IMR-90 (cell line): Measurements from ENCODE around the gene LBP. TPM values are rescaled to one million over a fixed set of nuclear protein-coding genes. Genes with fewer than 3 reads are reported as not detected.

Experiments
- ATAC-seq: fragments of 200-7000 bp; cut with Tn5 transposase; 2 replicates; pipeline ENCODE4 v1.9.1; 2020; ENCODE audit warnings: low read depth, mild to moderate bottlenecking, moderate library complexity
- BruUV-seq: library from RNA; stranded (reverse); fragments of 400-500 nt; replicated peaks from 2 replicates; lab custom pipeline; 2021; lab: Mats Ljungman, UMichigan
- CTCF ChIA-PET: fragments of 300-600 bp; formaldehyde crosslinking; extraction: SDS; loops from one replicate; lab custom pipeline; 2021; ENCODE audit warnings: antibody characterized with exemption; lab: Yijun Ruan, JAX
- POLR2A ChIA-PET: fragments of 300-600 bp; sonication (Branson Sonifier 250); formaldehyde crosslinking; loops from one replicate; lab custom pipeline; 2022; ENCODE audit warnings: antibody characterized with exemption; ENCODE audit not compliant: unreplicated experiment; lab: Charles Lee
- DNase-seq: peaks from one replicate; pipeline ENCODE4 v3.0.0; 2013
- H2AFZ ChIP-seq: replicated peaks from 2 replicates; pipeline ENCODE3; 2013; ENCODE audit warnings: low read length, mild to moderate bottlenecking; ENCODE audit not compliant: poor library complexity
- H2AK5ac ChIP-seq: 2 replicates; pipeline ENCODE4 v1.6.1; 2013; ENCODE audit warnings: low read depth, low read length, inconsistent platforms
- H2AK9ac ChIP-seq: replicated peaks from 2 replicates; pipeline ENCODE3; 2013; ENCODE audit warnings: mild to moderate bottlenecking, low read depth, low read length, moderate library complexity; ENCODE audit not compliant: poor library complexity
- H2BK120ac ChIP-seq: 2 replicates; pipeline ENCODE4 v1.6.1; 2013; ENCODE audit warnings: low read depth, low read length, inconsistent platforms
- H2BK15ac ChIP-seq: 3 replicates; pipeline ENCODE4 v1.6.1; 2013; ENCODE audit warnings: low read depth, low read length, inconsistent platforms
- H2BK20ac ChIP-seq: 2 replicates; pipeline ENCODE4 v1.6.1; 2013; ENCODE audit warnings: low read depth, mild to moderate bottlenecking, inconsistent platforms, low read length, moderate library complexity
- H2BK5ac ChIP-seq: 2 replicates; pipeline ENCODE4 v1.6.1; 2013; ENCODE audit warnings: mild to moderate bottlenecking, low read depth, low read length, inconsistent platforms; ENCODE audit not compliant: poor library complexity, severe bottlenecking
- H3K14ac ChIP-seq: replicated peaks from 2 replicates; pipeline ENCODE4 v1.6.1; 2013; ENCODE audit warnings: low read depth, low read length, inconsistent platforms
- H3K18ac ChIP-seq: 2 replicates; pipeline ENCODE4 v1.6.1; 2013; ENCODE audit warnings: low read depth, low read length, control low read depth
- H3K23ac ChIP-seq: 2 replicates; pipeline ENCODE4 v1.6.1; 2013; ENCODE audit warnings: low read depth, low read length, inconsistent platforms
- H3K27ac ChIP-seq: 2 replicates; pipeline ENCODE4 v1.5.1; 2013; ENCODE audit warnings: mild to moderate bottlenecking, control low read depth, low read length; ENCODE audit not compliant: insufficient read depth
- H3K27me3 ChIP-seq: 2 replicates; pipeline ENCODE4 v1.6.1; 2013; ENCODE audit warnings: low read length; ENCODE audit not compliant: control insufficient read depth, insufficient read depth
- H3K36me3 ChIP-seq: 2 replicates; pipeline ENCODE4 v1.6.1; 2013; ENCODE audit warnings: low read length, mixed read lengths; ENCODE audit not compliant: control insufficient read depth, insufficient read depth
- H3K4ac ChIP-seq: 2 replicates; pipeline ENCODE4 v1.6.1; 2013; ENCODE audit warnings: low read depth, low read length, inconsistent platforms
- H3K4me1 ChIP-seq: 2 replicates; pipeline ENCODE4 v1.6.1; 2013; ENCODE audit warnings: low read length, mixed read lengths; ENCODE audit not compliant: control insufficient read depth, insufficient read depth
- H3K4me2 ChIP-seq: 2 replicates; pipeline ENCODE4 v1.6.1; 2013; ENCODE audit warnings: low read depth, mild to moderate bottlenecking, control low read depth, low read length, moderate library complexity
- H3K4me3 ChIP-seq: 2 replicates; pipeline ENCODE4 v1.5.1; 2013; ENCODE audit warnings: low read depth, mild to moderate bottlenecking, control low read depth, low read length, moderate library complexity; ENCODE audit not compliant: insufficient read depth
- H3K56ac ChIP-seq: 2 replicates; pipeline ENCODE4 v1.6.1; 2013; ENCODE audit warnings: low read length, inconsistent platforms; ENCODE audit not compliant: insufficient read depth; ENCODE audit errors: extremely low read depth
- H3K79me1 ChIP-seq, 2 experiments: 2 replicates each; pipeline ENCODE4 v1.6.1; 2013; ENCODE audit warnings: low read length in 2 of 2, inconsistent platforms in 1 of 2, low read depth in 1 of 2
- H3K9ac ChIP-seq: 2 replicates; pipeline ENCODE4 v1.6.1; 2013; ENCODE audit warnings: low read depth, low read length, control low read depth
- H3K9me1 ChIP-seq: 2 replicates; pipeline ENCODE4 v1.6.1; 2013; ENCODE audit warnings: low read length, inconsistent platforms; ENCODE audit not compliant: insufficient read depth
- H3K9me3 ChIP-seq: 2 replicates; pipeline ENCODE4 v1.6.1; 2013; ENCODE audit warnings: low read length; ENCODE audit not compliant: control insufficient read depth, insufficient read depth
- H4K20me1 ChIP-seq: 2 replicates; pipeline ENCODE4 v1.6.1; 2013; ENCODE audit warnings: low read length, inconsistent platforms; ENCODE audit not compliant: insufficient read depth
- H4K5ac ChIP-seq: 2 replicates; pipeline ENCODE4 v1.6.1; 2013; ENCODE audit warnings: mild to moderate bottlenecking, low read depth, low read length, control low read depth
- H4K8ac ChIP-seq, 2 experiments: 2 replicates each; pipeline ENCODE4 v1.6.1; 2013; ENCODE audit warnings: low read depth in 2 of 2, low read length in 2 of 2, control low read depth in 1 of 2, inconsistent platforms in 1 of 2
- H4K91ac ChIP-seq: 2 replicates; pipeline ENCODE4 v1.6.1; 2013; ENCODE audit warnings: low read depth, low read length, inconsistent platforms; ENCODE audit not compliant: insufficient read depth
- RAD21 ChIP-seq: IDR thresholded peaks from 2 replicates; pipeline ENCODE4 v1.6.1; 2012; ENCODE audit warnings: low read length, improper control_type of control experiment
- WGBS, 2 experiments: methylation state at CpG; one replicate each; pipeline versions ENCODE4 v1.1.5 to v1.1.7; 2013; ENCODE audit warnings: missing lambda C conversion rate in 2 of 2; ENCODE audit not compliant: insufficient read length in 1 of 2; ENCODE audit errors: extremely low coverage in 2 of 2; 5-methylcytosine and 5-hydroxymethylcytosine counted together
- dilution Hi-C: fragments of 300-500 bp; cut with HindIII; formaldehyde crosslinking; loops from one replicate; pipeline ENCODE4 v1.14.3; 2018; ENCODE audit warnings: low sequenced_read_pairs; ENCODE audit not compliant: unreplicated experiment
- in situ Hi-C: fragments of 300-500 bp; cut with MboI; formaldehyde crosslinking; loops from 3 replicates; pipeline ENCODE4 v1.14.3; 2019; ENCODE audit warnings: low sequenced_read_pairs, inconsistent platforms, mixed read lengths
- intact Hi-C: fragments of 100-400 bp; cut with micrococcal nuclease; formaldehyde crosslinking; loops from 2 replicates; pipeline ENCODE4 v1.10.0; 2022
- polyA plus RNA-seq, 3 experiments: library from polyadenylated mRNA; depleted of rRNA; stranded (reverse); fragments of >200 nt; gene quantifications; 2 replicates each; pipeline ENCODE4 v1.2.3, GENCODE V29; 2012; ENCODE audit warnings: low replicate concordance in 1 of 3
- total RNA-seq: library from RNA; depleted of rRNA; stranded (reverse); fragments of >200 nt; gene quantifications from 2 replicates; pipeline ENCODE4 v1.2.3, GENCODE V29; 2012
- TF ChIP-seq, protein P1 (sequence below): fragments of 150-350 bp; IDR thresholded peaks from 2 replicates; pipeline ENCODE4 v1.6.1; 2016; ENCODE audit warnings: low read depth, mild to moderate bottlenecking, low read length, moderate library complexity, borderline replicate concordance

LBP gene
- total and polyA plus RNA-seq, 2 of the 4 experiments (the other 2 are of a cell fraction) = not detected

DNA sequence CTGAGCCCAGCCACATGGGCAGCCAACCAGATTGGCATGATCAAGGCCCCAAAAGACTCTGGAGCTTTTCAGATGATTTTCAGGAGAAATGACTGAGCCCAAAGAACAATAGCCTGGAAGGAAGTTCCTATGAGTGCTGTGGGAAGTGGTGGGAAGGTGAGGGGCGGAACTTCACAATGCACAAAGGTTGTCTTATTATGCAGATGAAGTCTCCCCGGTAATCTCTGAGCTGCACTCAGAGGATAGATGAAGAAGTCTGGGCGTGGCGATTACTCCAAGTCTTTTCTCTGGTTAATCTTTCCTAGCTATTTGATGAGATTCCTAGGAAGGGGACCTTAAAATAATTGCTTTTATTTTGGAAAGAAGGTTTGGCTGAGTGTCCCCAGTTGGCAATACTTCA is 36.9 kb downstream of the LBP start:
- Histone ChIP-seq H3K4me1 (no peaks in the 10 kb centered on the region), H2AK5ac (no peak overlapping the region), H3K4me2 (no peak overlapping the region), H2BK5ac (no peak overlapping the region), H3K4me3 (no peak overlapping the region), H2BK15ac (no peak overlapping the region), H3K9ac (no peak overlapping the region), H3K9me3 (no peaks in the 10 kb centered on the region), H3K18ac (no peak overlapping the region), H3K36me3 (no peaks in the 10 kb centered on the region), H3K14ac (no peak overlapping the region), H4K8ac (no peak overlapping the region), H3K56ac (no peak overlapping the region), H4K20me1 (no peaks in the 10 kb centered on the region), H3K27me3 (peaks cover 38% of the 10 kb centered on the region), H4K91ac (no peak overlapping the region), H2BK20ac (no peak overlapping the region), H2AFZ (no peak overlapping the region), H3K79me1 (no peaks in the 10 kb centered on the region), H3K23ac (no peak overlapping the region), H2BK120ac (no peak overlapping the region), H3K27ac (no peak overlapping the region), H3K9me1 (no peaks in the 10 kb centered on the region), H2AK9ac (no peak overlapping the region), H3K4ac (no peak overlapping the region), H4K5ac (no peak overlapping the region)
- in situ Hi-C loops = loop anchor here (25.0 kb wide), 1 partner anchor 1121 kb away; the partner anchor contains the start of gene GHRH
- no TSS peak for BruUV-seq
- intact Hi-C loops = no loop called here
- dilution Hi-C loops = no loop called here
- WGBS, 2 experiments = 17% methylated on average over 1 of the region's 4 CpGs; no CpG with 5 or more reads in 1 of the 2 experiments
- ChIA-PET CTCF (no interaction called here), POLR2A (no interaction called here)
- ATAC-seq = no peak
- DNase-seq = no peak
- TF ChIP-seq RAD21 = no peak
- TF ChIP-seq, protein P1, sequence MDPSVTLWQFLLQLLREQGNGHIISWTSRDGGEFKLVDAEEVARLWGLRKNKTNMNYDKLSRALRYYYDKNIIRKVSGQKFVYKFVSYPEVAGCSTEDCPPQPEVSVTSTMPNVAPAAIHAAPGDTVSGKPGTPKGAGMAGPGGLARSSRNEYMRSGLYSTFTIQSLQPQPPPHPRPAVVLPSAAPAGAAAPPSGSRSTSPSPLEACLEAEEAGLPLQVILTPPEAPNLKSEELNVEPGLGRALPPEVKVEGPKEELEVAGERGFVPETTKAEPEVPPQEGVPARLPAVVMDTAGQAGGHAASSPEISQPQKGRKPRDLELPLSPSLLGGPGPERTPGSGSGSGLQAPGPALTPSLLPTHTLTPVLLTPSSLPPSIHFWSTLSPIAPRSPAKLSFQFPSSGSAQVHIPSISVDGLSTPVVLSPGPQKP = no peak
